Measurements from ENCODE around the gene UBL4B.

UBL4B gene

DNA sequence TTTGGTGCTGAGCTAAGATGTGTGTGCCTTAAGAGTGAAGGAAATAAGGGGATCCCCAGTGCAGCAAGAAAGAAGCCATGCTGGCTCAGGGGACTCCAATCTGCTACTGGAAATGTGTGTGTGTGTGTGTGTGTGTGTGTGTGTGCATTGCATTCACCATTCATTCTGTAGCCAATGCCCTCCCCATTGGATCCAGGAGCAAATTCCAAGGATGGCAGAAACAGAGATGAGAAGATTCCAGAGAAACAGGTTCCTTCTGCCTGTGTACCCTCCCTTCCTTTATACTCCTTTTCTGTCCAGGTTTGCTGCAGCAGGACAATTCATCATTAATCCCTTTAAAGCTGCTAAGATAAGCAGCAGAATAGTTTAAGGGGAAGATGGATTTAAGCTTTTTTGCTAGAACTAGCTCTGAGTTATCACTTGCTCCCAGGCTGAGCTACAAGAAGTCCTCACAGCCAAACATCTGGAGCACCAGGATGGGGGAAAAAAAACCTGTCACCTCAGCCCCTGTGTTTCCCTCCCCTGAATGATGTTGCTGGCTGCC lies 41.2 kb downstream of the UBL4B start:
- CTCF ChIA-PET = interaction anchor here (0.9 to 1.6 kb wide), 5 partner anchors 13 to 185 kb away, joined by 3 read pairs; no protein-coding TSS in a partner anchor
- POLR2A ChIA-PET = no interaction called here
- TF ChIP-seq, protein P1, sequence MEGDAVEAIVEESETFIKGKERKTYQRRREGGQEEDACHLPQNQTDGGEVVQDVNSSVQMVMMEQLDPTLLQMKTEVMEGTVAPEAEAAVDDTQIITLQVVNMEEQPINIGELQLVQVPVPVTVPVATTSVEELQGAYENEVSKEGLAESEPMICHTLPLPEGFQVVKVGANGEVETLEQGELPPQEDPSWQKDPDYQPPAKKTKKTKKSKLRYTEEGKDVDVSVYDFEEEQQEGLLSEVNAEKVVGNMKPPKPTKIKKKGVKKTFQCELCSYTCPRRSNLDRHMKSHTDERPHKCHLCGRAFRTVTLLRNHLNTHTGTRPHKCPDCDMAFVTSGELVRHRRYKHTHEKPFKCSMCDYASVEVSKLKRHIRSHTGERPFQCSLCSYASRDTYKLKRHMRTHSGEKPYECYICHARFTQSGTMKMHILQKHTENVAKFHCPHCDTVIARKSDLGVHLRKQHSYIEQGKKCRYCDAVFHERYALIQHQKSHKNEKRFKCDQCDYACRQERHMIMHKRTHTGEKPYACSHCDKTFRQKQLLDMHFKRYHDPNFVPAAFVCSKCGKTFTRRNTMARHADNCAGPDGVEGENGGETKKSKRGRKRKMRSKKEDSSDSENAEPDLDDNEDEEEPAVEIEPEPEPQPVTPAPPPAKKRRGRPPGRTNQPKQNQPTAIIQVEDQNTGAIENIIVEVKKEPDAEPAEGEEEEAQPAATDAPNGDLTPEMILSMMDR (IDR thresholded peaks at IDR 0.05; ENCODE audit: control extremely low read depth, extremely low read depth, low read depth, missing control alignments) = no peak
- no peak for DNase-seq (ENCODE audit: extremely low spot score)

DNA sequence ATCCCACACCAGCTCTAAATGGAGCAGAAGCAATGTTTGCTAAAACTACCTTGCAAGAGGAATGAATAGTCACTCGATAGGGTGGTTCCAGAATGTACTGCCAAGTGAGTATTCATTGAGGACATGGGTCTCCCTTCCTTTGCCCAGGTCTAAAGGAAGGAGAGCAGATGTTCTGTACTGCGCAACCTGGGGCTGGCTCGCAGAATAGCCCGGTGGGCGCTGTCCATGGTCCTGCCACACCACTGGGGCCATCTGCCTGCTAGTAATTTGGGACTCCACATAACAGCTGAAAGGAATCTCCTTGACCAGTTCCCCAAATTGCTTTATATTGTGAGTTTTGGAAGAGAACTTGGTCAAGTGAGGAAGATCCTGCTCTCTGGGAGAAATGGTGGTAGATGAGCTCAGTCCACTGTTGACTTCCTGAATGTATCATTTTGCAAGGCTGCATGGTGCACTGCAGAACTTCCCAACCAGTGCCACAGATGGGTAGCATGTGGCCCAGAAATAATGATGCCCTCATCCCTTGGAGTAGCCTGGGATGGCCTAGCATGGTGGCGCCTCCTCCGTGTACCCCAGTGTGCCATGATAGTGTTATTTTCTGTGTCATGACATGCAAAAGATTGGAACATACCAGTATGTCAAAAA lies 43.8 kb downstream of the UBL4B start:
- TF ChIP-seq, protein P1 (IDR thresholded peaks at IDR 0.05; ENCODE audit: control extremely low read depth, extremely low read depth, low read depth, missing control alignments) = no peak
- ChIA-PET POLR2A (no interaction called here), CTCF (interaction anchor here (0.9 kb wide), 1 partner anchor 20 kb away, joined by 3 read pairs; no protein-coding TSS in a partner anchor)
- DNase-seq (ENCODE audit: extremely low spot score) = peak; percentile 66

DNA sequence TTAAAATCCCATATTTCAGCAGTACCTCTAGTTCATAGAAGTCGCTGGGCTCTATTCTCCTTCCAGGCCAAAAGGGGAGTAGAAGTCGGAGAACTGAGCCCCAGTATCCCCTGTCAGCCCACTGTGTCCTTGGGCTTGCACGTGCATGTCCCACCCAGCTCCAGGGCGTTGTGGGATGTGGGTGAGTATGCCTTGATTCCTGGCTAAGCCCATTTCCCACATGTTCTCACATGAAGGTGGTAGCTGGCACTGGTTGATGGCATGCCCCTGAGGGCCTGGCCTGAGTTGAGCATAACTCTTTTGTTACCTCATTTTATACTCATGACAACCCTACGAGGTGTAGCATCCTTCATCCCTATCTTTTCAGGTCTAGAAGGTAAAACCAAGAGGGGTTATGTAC lies 46.0 kb downstream of the UBL4B start:
- ChIA-PET POLR2A (no interaction called here), CTCF (interaction anchor here (1.2 to 1.4 kb wide), 2 partner anchors 16 to 49 kb away, joined by 3 to 4 read pairs; no protein-coding TSS in a partner anchor)
- DNase-seq (ENCODE audit: extremely low spot score) = no peak
- TF ChIP-seq, protein P1 (IDR thresholded peaks at IDR 0.05; ENCODE audit: control extremely low read depth, extremely low read depth, low read depth, missing control alignments) = no peak

DNA sequence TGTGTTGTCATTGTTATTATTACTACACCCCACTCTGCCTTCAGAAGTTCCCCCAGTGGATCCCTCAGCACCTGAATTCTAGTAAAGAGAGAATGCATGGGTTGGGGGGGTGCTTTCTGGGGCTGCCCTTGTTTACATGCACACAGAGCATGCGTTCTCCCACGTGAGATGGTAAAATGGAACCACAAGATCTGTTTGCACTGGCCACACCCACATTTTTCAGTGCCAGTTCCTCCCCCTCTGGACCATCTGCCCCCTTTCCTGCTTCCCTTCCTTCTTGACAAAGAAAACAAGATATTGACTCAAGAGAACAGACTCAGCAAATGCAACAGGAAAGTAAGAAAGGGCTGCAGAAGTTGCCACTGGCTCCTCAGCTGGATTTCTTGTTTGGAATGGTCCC lies 46.9 kb downstream of the UBL4B start:
- no peak for DNase-seq (ENCODE audit: extremely low spot score)

DNA sequence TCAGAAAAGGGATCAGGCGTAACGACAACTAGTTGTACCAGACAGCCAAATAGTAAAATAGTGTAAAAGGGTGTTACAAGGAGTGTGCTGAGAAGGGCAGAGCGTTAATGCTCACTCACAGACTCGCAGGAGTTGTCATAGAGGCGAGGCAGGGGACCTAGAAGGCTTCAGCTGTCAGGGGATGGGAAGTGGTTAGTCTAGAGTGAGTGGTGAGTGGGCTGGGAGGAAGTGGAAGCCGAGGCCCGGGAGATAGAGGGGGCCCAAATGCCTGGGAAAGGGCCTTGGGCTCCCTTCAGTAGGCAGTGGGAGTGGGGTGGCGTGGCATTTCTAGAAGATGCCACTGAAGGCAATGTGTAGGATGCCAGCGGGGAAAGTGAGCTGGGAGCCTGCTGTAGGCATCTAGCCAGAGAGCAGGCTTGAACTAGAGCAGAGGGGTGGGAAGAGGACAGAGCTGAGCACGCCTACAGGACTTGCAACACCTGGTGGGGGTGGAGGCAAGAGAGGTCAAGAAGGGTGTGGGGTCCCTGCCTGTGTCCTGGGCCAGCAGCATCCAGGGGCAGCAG lies 48.4 kb downstream of the UBL4B start:
- ChIA-PET CTCF (interaction anchor here (1.1 to 1.2 kb wide), 3 partner anchors 15 to 335 kb away, joined by 3 read pairs; no protein-coding TSS in a partner anchor), POLR2A (no interaction called here)
- DNase-seq (ENCODE audit: extremely low spot score) = no peak
- TF ChIP-seq, protein P1 (IDR thresholded peaks at IDR 0.05; ENCODE audit: control extremely low read depth, extremely low read depth, low read depth, missing control alignments) = no peak

More for the DNA sequence above, 46.9 kb downstream of the UBL4B start:
- CTCF ChIA-PET = interaction anchor here (1.2 to 1.4 kb wide), 2 partner anchors 15 to 48 kb away, joined by 3 to 4 read pairs; no protein-coding TSS in a partner anchor
- POLR2A ChIA-PET = no interaction called here
- TF ChIP-seq, protein P1 (IDR thresholded peaks at IDR 0.05; ENCODE audit: control extremely low read depth, extremely low read depth, low read depth, missing control alignments) = no peak

DNA sequence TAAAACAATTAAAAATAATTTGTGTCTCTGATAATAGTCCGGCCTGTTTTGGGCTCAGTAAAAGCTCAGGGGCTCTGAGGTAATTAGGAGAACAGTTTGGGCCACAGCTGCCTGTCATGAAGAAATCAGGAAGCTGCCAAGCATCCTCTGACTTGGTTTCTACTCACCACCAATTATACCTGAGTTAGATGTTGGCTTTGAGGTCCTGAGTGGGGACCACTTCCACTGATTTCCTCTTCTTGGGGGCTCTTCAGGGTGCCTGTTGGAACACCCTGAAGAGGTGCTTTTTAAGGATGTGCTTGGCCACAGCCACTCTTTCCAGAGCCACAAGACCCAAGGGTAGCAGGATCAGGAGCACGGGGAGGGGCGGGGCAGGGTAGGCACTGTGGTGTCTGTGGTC lies 48.9 kb downstream of the UBL4B start:
- TF ChIP-seq, protein P1 (IDR thresholded peaks at IDR 0.05; ENCODE audit: control extremely low read depth, extremely low read depth, low read depth, missing control alignments) = no peak
- ChIA-PET POLR2A (no interaction called here), CTCF (interaction anchor here (1.1 to 1.2 kb wide), 2 partner anchors 44 to 335 kb away, joined by 3 read pairs; no protein-coding TSS in a partner anchor)
- DNase-seq (ENCODE audit: extremely low spot score) = no peak

All from GM10248 (cell line).